Measurements from ENCODE around the gene GALNT18.

DNA sequence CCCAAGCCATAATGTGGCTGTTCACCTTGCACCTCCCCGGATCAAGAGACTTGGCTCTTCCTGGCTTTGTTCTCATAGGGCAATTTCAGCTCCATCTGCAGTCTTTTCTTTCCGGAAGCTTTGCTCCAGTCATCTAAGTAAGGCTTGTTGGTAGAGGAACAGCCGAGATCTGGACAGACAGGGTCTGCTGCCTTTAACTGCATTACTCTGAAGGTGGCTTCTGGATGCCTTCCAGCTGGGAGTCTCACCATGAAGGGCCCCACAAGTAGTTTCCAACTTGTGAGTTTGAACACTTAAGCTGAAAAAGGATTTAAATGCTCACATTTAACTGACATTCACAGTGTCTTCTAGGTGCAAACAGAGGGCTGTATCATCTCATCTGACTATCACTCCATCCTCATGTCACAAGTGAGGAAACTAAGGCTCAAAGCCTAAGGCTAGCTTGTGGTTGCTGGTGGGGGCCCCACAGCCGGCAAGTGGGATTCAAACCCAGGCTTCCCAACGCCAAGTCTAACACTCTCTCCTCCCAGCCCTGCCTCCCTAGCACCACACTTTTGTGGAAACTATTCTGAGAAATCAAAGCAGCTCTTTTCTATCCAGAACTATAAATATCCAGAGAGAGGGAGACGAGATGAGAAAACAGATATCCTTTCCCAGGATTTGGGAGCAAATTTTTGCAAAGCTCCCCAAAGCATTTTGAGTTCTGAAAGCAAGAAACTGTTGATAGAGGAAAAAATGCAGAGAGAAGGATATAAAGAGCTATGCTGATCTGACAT lies 58.4 kb downstream of the GALNT18 start:
- TF ChIP-seq, protein P1, sequence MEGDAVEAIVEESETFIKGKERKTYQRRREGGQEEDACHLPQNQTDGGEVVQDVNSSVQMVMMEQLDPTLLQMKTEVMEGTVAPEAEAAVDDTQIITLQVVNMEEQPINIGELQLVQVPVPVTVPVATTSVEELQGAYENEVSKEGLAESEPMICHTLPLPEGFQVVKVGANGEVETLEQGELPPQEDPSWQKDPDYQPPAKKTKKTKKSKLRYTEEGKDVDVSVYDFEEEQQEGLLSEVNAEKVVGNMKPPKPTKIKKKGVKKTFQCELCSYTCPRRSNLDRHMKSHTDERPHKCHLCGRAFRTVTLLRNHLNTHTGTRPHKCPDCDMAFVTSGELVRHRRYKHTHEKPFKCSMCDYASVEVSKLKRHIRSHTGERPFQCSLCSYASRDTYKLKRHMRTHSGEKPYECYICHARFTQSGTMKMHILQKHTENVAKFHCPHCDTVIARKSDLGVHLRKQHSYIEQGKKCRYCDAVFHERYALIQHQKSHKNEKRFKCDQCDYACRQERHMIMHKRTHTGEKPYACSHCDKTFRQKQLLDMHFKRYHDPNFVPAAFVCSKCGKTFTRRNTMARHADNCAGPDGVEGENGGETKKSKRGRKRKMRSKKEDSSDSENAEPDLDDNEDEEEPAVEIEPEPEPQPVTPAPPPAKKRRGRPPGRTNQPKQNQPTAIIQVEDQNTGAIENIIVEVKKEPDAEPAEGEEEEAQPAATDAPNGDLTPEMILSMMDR (IDR thresholded peaks at IDR 0.05; ENCODE audit: extremely low read depth in 1 of 2, insufficient read depth in 1 of 2, low read depth in 1 of 2, low read length in 2 of 2), result no peak
- TF ChIP-seq POLR2A (IDR thresholded peaks at IDR 0.05; ENCODE audit: low read depth, low read length) (no peak), MAX (IDR thresholded peaks at IDR 0.05; ENCODE audit: insufficient read depth, insufficient read length) (no peak), EZH2 (IDR thresholded peaks at IDR 0.05; ENCODE audit: borderline replicate concordance, low read depth, low read length, severe bottlenecking) (no peak), JUN (IDR thresholded peaks at IDR 0.05; ENCODE audit: borderline replicate concordance, insufficient read depth, insufficient read length, low read depth) (no peak), POLR2AphosphoS5 (IDR thresholded peaks at IDR 0.05; ENCODE audit: insufficient read depth, low read depth, low read length) (no peak), GATA2 (IDR thresholded peaks at IDR 0.05; ENCODE audit: insufficient read depth, insufficient read length, low read depth, low read length) (no peak), MYC (IDR thresholded peaks at IDR 0.05; ENCODE audit: low read depth, low read length) (no peak), FOS (IDR thresholded peaks at IDR 0.05; ENCODE audit: borderline replicate concordance, insufficient read depth, low read length) (no peak)

Measured in endothelial cell of umbilical vein (primary cell).